Stimulated activated naive CD8-positive, alpha-beta T cell treated with anti-CD3 and anti-CD28 coated beads, Interleukin-15, Interleukin-2, amounts not matched to agents 100 U/mL and 50 U/mL, for 24 hours (primary cell): ENCODE measurements around the gene RNF133.

ENCODE experiments used
- ATAC-seq: fragments of 150-1000 bp; cut with Tn5 transposase; one replicate; pipeline ENCODE4 v1.10.0; 2021
- DNase-seq: peaks from one replicate; pipeline ENCODE4 v3.0.0; 2021

RNF133 gene

DNA sequence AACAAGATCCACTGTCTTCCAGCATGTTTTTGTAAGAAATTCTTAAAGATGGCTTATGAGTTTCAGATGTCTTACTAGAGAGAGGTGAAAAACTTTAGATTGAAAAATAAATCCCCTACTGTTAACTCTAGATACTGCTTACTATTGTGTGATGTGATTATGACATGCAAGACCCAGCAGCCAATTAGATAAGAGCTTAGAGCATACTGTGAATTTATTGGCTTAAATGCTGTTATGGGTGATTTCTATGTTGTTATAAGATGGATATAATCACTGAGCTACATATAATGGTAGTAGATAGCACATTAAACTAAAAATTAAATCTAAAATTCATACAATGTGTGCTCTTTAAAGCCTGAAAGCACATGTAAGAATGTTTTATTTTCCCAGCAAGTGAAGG lies at the start of gene RNF133:
RNF133 (minus strand) TSS at position 101 of the 400 bp plus-strand sequence. CDS start 199 bp downstream, outside the sequence.
- ATAC-seq = no peak
- no peak for DNase-seq

GRCh38 chr7:122748195-122748594 lies 49.3 kb upstream of the RNF133 start:
- DNase-seq (no peak), ATAC-seq (no peak)

GRCh38 chr7:122746948-122747347 lies 48.0 kb upstream of the RNF133 start:
- ATAC-seq (no peak), DNase-seq (no peak)

DNA sequence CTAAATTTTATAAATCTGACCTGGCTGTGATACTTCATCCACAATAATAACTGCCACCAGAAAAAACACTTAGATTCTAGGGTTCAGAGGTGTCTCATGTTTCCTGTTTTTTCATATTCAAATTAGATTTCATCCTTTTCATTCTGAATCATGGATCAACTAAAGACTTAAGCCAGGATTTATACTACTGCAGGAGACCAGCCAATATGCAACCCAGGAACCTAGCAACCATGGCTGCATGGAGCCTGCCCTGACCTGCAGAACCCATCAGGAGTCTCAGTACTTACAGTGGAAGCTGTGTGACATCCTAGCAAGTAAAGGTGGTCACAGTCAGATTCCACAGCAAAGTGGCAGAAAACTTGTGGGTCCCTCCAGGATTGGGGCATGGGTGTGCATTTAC lies 44.3 kb upstream of the RNF133 start:
- no peak for ATAC-seq
- DNase-seq = no peak

DNA sequence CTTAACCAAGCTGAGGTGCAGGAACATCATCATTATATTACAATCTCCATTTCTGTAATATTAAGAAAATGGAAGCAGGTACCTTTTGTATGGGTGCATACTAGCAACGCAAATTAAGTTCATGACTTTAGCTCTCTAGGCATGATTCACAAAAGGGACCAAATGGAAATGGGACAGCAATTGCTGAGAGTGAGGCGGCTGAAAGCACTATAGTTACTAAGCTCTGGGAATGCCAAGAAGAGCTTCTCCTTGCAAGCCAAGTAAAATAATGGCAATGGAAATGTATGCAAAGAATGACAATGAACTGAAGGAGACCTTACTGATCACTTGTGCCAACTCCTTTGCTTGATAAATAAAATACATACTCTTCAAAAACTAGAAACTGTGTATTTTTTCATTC lies 40.0 kb upstream of the RNF133 start:
- no peak for DNase-seq
- ATAC-seq = no peak

DNA sequence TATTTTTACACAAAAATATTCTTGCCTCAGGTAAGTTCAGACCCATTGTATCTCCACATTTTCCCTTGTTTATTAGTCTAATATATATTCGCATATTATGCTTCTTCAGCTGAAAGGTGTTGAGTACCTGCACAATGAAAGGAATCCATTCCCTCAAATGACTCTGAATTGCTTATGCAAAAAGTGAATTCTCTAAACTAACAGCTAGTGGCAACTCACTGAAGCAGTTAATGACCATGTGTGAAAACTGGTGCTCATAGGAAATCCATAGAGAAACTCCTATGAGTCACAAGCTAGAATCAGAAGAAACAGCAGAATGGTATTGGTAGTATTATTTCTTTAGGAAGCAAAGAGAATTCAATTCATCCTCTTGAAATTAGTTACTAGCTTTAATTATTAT lies 37.3 kb upstream of the RNF133 start:
- ATAC-seq = no peak
- no peak for DNase-seq

DNA sequence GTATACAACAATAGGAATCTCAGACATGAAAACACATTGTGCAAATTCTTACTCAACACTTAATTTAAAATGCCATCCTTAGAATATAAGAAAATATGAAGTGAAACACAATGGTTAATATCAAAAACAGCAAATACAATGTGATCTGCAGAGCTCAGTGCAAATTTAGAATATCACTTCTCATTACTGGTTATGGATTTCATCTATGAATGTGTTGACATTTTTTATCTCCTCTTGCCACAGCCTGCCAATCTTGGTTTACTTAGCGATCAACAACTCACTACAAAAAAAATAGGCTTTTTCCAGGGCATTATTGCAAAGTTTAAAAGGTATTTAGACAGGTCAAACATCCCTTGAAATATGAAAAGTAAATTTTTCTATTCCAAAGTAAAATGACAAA lies 28.8 kb upstream of the RNF133 start:
- ATAC-seq = no peak

DNA sequence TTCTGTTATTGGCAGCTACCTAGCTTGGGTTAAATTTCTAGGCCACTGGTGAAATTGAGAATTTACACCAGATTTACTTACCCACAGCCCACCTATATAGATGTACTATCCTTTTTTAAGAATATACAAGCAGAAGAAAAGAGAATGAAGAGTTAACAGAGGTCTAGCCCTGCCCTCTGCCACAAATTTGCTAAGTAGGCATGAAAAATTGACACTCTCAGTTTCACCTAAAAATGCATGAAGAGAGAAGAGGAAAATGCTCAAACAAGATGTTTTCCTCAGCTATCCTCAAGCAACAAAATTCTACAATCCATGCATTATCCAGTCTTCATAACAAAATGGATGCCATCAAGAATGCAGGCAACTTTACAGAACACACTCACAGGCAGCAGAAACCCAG lies 28.4 kb upstream of the RNF133 start:
- no peak for ATAC-seq

More for the DNA sequence above, 28.8 kb upstream of the RNF133 start:
- DNase-seq = no peak

DNA sequence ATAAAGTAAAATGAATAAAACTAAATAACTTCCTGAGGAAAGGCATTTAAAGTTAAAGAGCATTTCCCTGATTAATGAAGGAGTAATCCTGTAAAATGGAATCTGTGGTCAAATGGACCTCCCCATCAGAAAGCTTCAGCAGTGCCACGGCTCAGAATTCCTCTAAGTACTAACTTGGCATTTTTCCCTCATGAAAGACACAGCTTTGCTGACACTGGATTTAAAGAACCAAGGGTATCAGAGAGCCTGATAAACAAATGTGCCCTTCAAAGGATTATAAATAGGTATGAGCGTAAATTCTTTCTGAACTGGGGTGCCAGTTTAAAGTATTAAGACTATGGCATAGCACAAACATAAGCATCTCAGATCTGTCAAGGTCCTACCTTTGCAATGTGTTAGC lies 28.0 kb upstream of the RNF133 start:
- DNase-seq (no peak), ATAC-seq (no peak)

More for the DNA sequence above, 28.4 kb upstream of the RNF133 start:
- DNase-seq = no peak

DNA sequence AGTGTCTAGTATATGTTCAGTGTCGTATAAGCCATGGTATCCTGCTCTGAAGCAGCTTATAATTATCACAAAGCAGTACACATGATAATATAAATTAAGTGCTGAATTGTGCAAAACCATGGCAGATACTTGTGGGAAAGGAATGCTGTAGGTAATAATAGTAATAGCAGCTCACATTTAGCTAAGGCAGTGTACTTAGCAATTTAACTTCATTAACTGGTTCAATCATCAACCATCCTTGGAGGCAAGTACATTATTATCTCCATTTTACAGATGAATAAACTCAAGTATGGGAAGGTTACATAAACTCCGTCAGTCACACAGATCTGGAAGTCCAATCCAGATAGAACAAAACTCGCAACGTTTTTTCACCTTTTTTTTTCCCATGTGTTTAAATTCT lies 25.4 kb upstream of the RNF133 start:
- ATAC-seq = no peak

DNA sequence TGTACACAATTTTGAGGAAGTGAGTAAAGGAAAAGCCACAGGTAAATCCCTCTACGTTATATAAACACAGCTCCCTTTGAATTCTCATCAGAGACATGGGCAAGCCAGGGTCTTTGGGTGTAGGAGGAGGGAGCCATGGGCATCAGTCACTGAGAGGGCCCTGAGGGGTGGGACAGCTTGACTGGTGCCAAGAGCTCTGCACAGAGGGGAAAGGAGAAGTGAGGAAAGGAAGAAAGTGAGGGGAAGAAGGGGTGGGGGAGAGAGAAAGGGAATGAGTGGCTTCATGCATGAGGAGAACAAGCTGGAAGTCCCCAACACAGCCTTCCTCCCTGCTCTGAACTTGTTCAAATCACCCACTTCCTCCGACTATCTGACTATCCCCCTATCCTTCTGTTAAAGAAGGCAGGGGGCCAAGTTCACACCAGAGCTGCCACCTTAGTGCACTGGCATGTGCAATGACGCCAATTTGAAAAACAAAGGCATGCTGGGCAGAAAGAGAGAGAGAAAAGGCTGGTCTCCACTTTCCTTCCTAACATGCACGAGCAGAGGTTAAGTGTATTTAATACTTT lies 20.2 kb upstream of the RNF133 start:
- DNase-seq = no peak
- no peak for ATAC-seq

More for the DNA sequence above, 25.4 kb upstream of the RNF133 start:
- no peak for DNase-seq

DNA sequence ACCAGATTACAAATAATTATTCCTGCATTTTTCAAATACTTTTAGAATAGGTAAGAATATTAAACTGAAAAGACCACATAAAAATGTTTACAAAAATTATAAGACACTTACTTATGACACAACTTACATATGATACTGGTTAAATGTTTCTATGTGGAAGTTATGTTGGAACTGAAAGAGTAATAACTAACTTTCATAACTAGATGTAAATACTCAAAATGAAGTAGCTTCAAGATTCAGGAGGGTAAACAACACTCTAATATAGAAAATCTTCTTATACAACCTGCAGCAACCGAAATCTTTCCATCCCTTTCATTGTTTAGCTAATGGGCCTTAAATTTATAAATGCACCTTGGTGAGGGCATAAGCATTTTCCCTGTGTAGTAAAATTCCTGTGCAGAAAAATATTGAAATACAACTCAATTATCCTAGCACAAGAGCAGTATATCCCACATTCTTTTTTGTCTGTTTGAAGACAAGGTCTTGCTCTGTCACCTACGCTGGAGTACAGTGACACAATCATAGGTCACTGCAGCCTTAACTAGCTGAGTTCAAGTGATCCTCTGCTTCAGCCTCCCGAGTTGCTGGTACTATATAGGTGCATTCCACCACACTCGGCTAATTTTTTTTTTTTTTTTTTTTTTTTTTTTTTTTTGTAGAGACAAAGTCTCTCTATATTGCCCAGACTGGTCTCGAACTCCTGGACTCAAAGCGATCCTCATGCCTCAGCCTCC lies 18.6 kb upstream of the RNF133 start:
- no peak for DNase-seq
- no peak for ATAC-seq

- ATAC-seq (no peak), DNase-seq (no peak)
Measured at GRCh38 chr7:122715183-122715582, 16.3 kb upstream of the RNF133 start.

- ATAC-seq (no peak), DNase-seq (no peak)
Measured at GRCh38 chr7:122710916-122711315, 12.0 kb upstream of the RNF133 start.

DNA sequence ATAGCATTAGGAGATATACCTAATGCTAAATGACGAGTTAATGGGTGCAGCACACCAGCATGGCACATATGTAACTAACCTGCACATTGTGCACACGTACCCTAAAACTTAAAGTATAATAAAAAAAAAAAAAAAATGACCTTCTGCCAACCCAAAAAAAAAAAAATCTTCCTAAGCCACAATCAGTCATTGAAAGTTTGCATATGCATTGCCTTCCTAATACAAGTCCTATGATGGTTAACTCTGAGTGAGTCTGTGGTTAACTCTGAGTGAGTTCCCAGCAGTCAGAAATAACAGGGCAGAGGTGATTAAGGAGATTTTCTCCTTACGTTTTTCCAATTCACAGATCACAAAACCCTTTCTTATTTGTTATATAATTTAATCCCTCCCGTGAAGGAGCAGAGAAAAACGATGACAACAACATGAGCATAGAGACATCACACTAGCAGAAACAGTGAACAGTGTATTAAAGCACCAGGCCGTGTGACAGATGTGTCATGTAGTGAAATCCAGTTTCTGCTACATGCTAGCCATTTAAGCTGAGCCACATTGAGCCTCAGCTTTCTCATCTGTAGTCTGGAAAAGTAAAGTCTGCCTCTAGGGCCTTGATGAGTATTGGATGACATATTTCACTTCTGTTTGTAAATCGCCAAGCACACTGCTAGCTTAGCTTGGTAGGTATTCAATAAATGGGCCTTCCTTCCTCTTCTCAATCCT lies 11.2 kb upstream of the RNF133 start:
- no peak for DNase-seq
- ATAC-seq = no peak

DNA sequence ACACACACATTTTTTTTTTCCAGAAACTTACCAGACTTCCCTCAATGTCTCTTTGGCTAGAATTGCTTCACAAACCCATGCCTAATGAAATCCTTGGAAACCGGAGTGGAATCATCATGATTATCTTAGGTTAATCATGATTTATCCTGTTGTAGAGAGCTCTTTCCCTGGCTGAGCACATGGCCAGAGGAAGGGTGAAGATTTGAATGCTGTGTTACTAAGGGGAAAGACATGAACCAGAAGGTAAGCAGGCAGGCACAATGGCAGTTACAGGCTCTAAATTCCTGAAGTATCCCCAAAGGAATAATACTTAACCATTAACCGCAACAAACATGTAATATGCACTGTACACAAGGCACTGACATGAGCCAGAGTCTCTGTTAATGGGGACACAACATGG lies 7.9 kb upstream of the RNF133 start:
- no peak for ATAC-seq
- DNase-seq = no peak

GRCh38 chr7:122702872-122703510 lies 4.1 kb upstream of the RNF133 start, which contains the start of gene RNF148:
Gene RNF148, minus strand, starts transcription at chr7:122702922. Its CDS starts 172 bp downstream, at chr7:122702750.
- ATAC-seq = no peak
- no peak for DNase-seq

- DNase-seq (no peak), ATAC-seq (no peak)
Measured at GRCh38 chr7:122695816-122696215, 3.1 kb downstream of the RNF133 start.

- DNase-seq = no peak
- no peak for ATAC-seq
Measured at GRCh38 chr7:122694697-122695096, 4.2 kb downstream of the RNF133 start.

GRCh38 chr7:122692769-122693309 lies 6.1 kb downstream of the RNF133 start:
- ATAC-seq (no peak), DNase-seq (no peak)

GRCh38 chr7:122691569-122692235 lies 7.2 kb downstream of the RNF133 start:
- ATAC-seq (no peak), DNase-seq (no peak)
